Chondrocyte (in vitro differentiated cells): ENCODE results near the gene POPDC3. TPM values are rescaled to one million over a fixed set of nuclear protein-coding genes. Genes with fewer than 3 reads are reported as not detected.
"Not testable (repeated sequence)": the region's sequence is repeated elsewhere in the genome, so short reads cannot be mapped to it uniquely, and the experiment has no call there.

Experiments
- DNase-seq: peaks from one replicate; pipeline ENCODE4 v3.0.0; 2021; ENCODE audit warnings: mixed read lengths, low spot score
- H3K27ac Mint-ChIP-seq: one replicate; pipeline ENCODE4 v1.8.0; 2021; ENCODE audit warnings: mild to moderate bottlenecking, moderate library complexity, mixed read lengths; ENCODE audit not compliant: unreplicated experiment
- H3K27me3 Mint-ChIP-seq: 2 replicates; pipeline ENCODE4 v1.8.0; 2021; ENCODE audit warnings: low read depth, mixed read lengths
- H3K36me3 Mint-ChIP-seq: 2 replicates; pipeline ENCODE4 v1.8.0; 2021; ENCODE audit warnings: low read depth, mixed read lengths
- H3K4me1 Mint-ChIP-seq: 2 replicates; pipeline ENCODE4 v1.8.0; 2021; ENCODE audit warnings: low read depth, mild to moderate bottlenecking, mixed read lengths
- H3K4me3 Mint-ChIP-seq: one replicate; pipeline ENCODE4 v1.8.0; 2021; ENCODE audit warnings: mild to moderate bottlenecking, moderate library complexity, mixed read lengths; ENCODE audit not compliant: unreplicated experiment
- H3K9me3 Mint-ChIP-seq: 2 replicates; pipeline ENCODE4 v1.8.0; 2021; ENCODE audit warnings: low read depth, mixed read lengths
- CTCF ChIP-seq: fragments of 200-600 bp; sonication (generic); IDR thresholded peaks from 2 replicates; pipeline ENCODE4 v1.5.0; 2021; ENCODE audit warnings: antibody characterized with exemption, mild to moderate bottlenecking, moderate library complexity
- total RNA-seq: library from RNA; stranded (reverse); gene quantifications from 3 replicates; pipeline ENCODE4 v1.2.1, GENCODE V29; 2021

Gene POPDC3
- total RNA-seq, 1 donor from 2014 or later = 2.6 TPM

DNA sequence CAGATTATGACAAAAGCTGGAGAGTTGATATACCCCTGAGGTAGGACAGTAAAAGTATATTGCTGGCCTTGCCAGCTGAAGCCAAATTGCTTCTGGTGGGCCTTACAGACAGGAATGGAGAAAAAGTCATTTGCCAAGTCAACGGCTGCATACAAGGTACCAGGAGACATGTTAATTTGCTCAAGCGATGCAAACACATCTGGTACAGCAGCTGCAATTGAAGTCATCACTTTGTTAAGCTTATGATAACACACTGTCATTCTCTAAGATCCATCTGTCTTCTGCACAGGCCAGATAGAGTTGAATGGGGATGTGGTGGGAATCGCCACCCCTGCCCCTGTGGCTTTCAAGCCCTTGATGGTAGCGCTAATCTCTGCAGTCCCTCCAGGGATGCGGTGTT is 40.4 kb upstream of the POPDC3 start:
- DNase-seq = no peak
- Mint-ChIP-seq H3K9me3 (no peaks in the 10 kb centered on the region), H3K4me3 (no peak overlapping the region)

GRCh38 chr6:105219218-105219617 is 39.4 kb upstream of the POPDC3 start:
- not testable (repeated sequence) for H3K36me3 Mint-ChIP-seq, H3K27me3 Mint-ChIP-seq, H3K4me3 Mint-ChIP-seq, DNase-seq, H3K9me3 Mint-ChIP-seq, H3K27ac Mint-ChIP-seq, H3K4me1 Mint-ChIP-seq

More for the DNA sequence above, 40.4 kb upstream of the POPDC3 start:
- no peaks in the 10 kb centered on the region for H3K27me3 Mint-ChIP-seq
- H3K36me3 Mint-ChIP-seq = no peaks in the 10 kb centered on the region
- no peak overlapping the region for H3K27ac Mint-ChIP-seq
- no peak for TF ChIP-seq CTCF
- no peaks in the 10 kb centered on the region for H3K4me1 Mint-ChIP-seq

GRCh38 chr6:105215506-105215905 is 35.7 kb upstream of the POPDC3 start:
- H3K9me3 Mint-ChIP-seq = no peaks in the 10 kb centered on the region
- DNase-seq = no peak
- H3K27ac Mint-ChIP-seq = no peak overlapping the region
- peaks cover 11% of the 10 kb centered on the region for H3K4me1 Mint-ChIP-seq
- H3K36me3 Mint-ChIP-seq = no peaks in the 10 kb centered on the region
- H3K27me3 Mint-ChIP-seq = no peaks in the 10 kb centered on the region
- no peak overlapping the region for H3K4me3 Mint-ChIP-seq
- no peak for TF ChIP-seq CTCF

GRCh38 chr6:105214668-105215067 is 34.9 kb upstream of the POPDC3 start:
- Mint-ChIP-seq H3K27me3 (no peaks in the 10 kb centered on the region), H3K27ac (no peak overlapping the region), H3K36me3 (no peaks in the 10 kb centered on the region), H3K9me3 (no peaks in the 10 kb centered on the region), H3K4me3 (no peak overlapping the region), H3K4me1 (peaks cover 18% of the 10 kb centered on the region)
- TF ChIP-seq CTCF = no peak
- no peak for DNase-seq

DNA sequence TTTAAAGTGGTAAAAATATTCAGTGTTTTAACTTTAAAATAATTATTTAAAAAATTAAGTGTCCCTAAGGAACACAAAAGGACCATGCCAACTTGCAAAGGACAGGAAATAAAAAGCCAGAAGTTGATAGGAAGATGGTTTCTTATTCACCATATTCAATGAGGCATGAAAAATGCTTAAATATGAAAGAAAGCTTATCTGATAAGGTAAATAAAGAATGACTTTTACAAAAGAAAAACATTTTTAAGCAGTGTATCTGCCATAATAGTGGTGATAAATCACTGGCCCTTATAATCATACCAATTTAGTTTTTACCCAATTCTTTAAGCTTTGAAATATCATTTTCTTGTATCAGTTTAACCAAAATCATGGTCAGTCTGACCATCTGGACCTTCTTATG is 33.5 kb upstream of the POPDC3 start:
- H3K4me1 Mint-ChIP-seq = peaks cover 19% of the 10 kb centered on the region
- no peak for DNase-seq
- no peaks in the 10 kb centered on the region for H3K27me3 Mint-ChIP-seq

More for the DNA sequence above, 33.5 kb upstream of the POPDC3 start:
- Mint-ChIP-seq H3K36me3 (no peaks in the 10 kb centered on the region), H3K4me3 (no peak overlapping the region), H3K9me3 (peaks cover 3% of the 10 kb centered on the region), H3K27ac (no peak overlapping the region)
- no peak for TF ChIP-seq CTCF
